Small intestine (tissue), 7 donors: ENCODE results near the gene ACTC1. TPM values are rescaled to one million over a fixed set of nuclear protein-coding genes. Genes with fewer than 3 reads are reported as not detected.

Source experiments
- DNase-seq, 2 donors: peaks; one replicate each; pipeline versions ENCODE4 v3.0.0 to v3.0.0-alpha.2; 2013
- FAIRE-seq: peaks from 2 replicates; lab custom pipeline; 2012; peaks lifted over from hg19 to GRCh38; lab: Jason Lieb, UNC
- H3K27ac ChIP-seq, 3 donors: one replicate each; pipeline ENCODE4 v1.5.1; 2013; ENCODE audit warnings: low read length in 2 of 3, mild to moderate bottlenecking in 2 of 3, control low read depth in 1 of 3, inconsistent platforms in 1 of 3, low read depth in 1 of 3, moderate library complexity in 1 of 3
- H3K27me3 ChIP-seq, 3 donors: one replicate each; pipeline ENCODE4 v1.6.1; 2013; ENCODE audit warnings: low read length in 3 of 3, inconsistent platforms in 1 of 3; ENCODE audit not compliant: control insufficient read depth in 3 of 3, insufficient read depth in 3 of 3
- H3K36me3 ChIP-seq, 3 donors: one replicate each; pipeline ENCODE4 v1.6.1; 2013; ENCODE audit warnings: low read length in 3 of 3, inconsistent platforms in 1 of 3, low read depth in 1 of 3, mild to moderate bottlenecking in 1 of 3, moderate library complexity in 1 of 3; ENCODE audit not compliant: control insufficient read depth in 3 of 3, insufficient read depth in 2 of 3
- H3K4me1 ChIP-seq, 3 donors: one replicate each; pipeline ENCODE4 v1.6.1; 2013; ENCODE audit warnings: low read length in 2 of 3, inconsistent platforms in 1 of 3, low read depth in 1 of 3, mild to moderate bottlenecking in 1 of 3, moderate library complexity in 1 of 3; ENCODE audit not compliant: control insufficient read depth in 3 of 3, insufficient read depth in 2 of 3
- H3K4me3 ChIP-seq, 3 donors: one replicate each; pipeline ENCODE4 v1.5.1; 2013; ENCODE audit warnings: low read length in 3 of 3, control low read depth in 1 of 3, inconsistent platforms in 1 of 3, low read depth in 1 of 3, mild to moderate bottlenecking in 1 of 3, moderate library complexity in 1 of 3
- H3K9me3 ChIP-seq, 2 donors: one replicate each; pipeline ENCODE4 v1.6.1; 2013; ENCODE audit warnings: low read depth in 1 of 2, low read length in 1 of 2; ENCODE audit not compliant: control insufficient read depth in 2 of 2, insufficient read depth in 1 of 2
- WGBS, 3 donors: extraction: QIAGEN DNeasy Blood & Tissue Kit; methylation state at CpG; one replicate each; pipeline ENCODE4 v1.1.7; 2013; 5-methylcytosine and 5-hydroxymethylcytosine counted together
- polyA plus RNA-seq, 4 donors: library from polyadenylated mRNA; stranded (reverse) in 3 of 4; unstranded in 1 of 4; fragments of 200-250 nt in 3 of 4; fragments of 120-200 nt in 1 of 4; gene quantifications; one replicate each; pipeline versions ENCODE4 v1.2.1 to v1.2.3, GENCODE V29; 2013
- donor health status: healthy with polysubstance abuse.
- donor health status: control.
- donor health status: control.
- donor health status: Bipolar disorder and iron deficiency.
- donor health status: healthy.

Gene ACTC1
- polyA plus RNA-seq, 4 donors: 0.27 to 35.1 (median 10.7) TPM

- peak in 1 of 2 donors; percentile 19 for DNase-seq
- Histone ChIP-seq H3K27me3 (no peaks in the 10 kb centered on the region), H3K9me3 (no peaks in the 10 kb centered on the region), H3K4me3 (no peak overlapping the region), H3K36me3 (no peaks in the 10 kb centered on the region), H3K27ac (no peak overlapping the region), H3K4me1 (no peaks in the 10 kb centered on the region)
- 32 to 71% (median 42%) methylated on average over 3 of the region's 3 CpGs for WGBS, 3 donors
- FAIRE-seq: no peak
Observed at GRCh38 chr15:34782901-34783300, 12.4 kb downstream of the ACTC1 start.

DNA sequence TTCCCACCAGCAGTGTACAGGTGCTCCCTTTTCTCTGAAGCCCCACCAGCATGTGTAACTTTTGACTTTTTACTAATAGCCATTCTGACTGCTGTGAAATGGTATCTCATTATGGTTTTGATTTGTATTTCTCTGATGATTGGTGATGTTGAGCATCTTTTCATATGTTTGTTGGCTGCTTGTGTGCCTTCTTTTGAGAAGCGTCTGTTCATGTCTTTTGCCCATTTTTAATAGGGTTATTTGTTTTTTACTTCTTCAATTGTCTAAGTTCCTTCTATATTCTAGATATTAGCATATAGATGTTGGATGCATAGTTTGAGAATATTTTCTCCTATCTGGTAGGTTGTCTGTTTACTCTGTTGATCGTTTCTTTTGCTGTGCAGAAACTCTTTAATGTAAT lies 14.6 kb downstream of the ACTC1 start:
- H3K4me1 ChIP-seq: no peaks in the 10 kb centered on the region
- FAIRE-seq: no peak
- H3K9me3 ChIP-seq: no peaks in the 10 kb centered on the region
- no peak for DNase-seq
- no peaks in the 10 kb centered on the region for H3K27me3 ChIP-seq
- H3K36me3 ChIP-seq: no peaks in the 10 kb centered on the region
- WGBS, 3 donors: 72 to 80% (median 80%) methylated on average over 2 of the region's 2 CpGs
- H3K27ac ChIP-seq: no peak overlapping the region
- no peak overlapping the region for H3K4me3 ChIP-seq

GRCh38 chr15:34776606-34777105 lies 18.7 kb downstream of the ACTC1 start:
- H3K9me3 ChIP-seq: no peaks in the 10 kb centered on the region
- no peaks in the 10 kb centered on the region for H3K4me1 ChIP-seq
- WGBS, 3 donors: 77 to 84% (median 81%) methylated on average over 2 of the region's 2 CpGs
- H3K36me3 ChIP-seq: no peaks in the 10 kb centered on the region
- FAIRE-seq: no peak
- no peak overlapping the region for H3K4me3 ChIP-seq
- peaks cover 0 to 4% (median 0%) of the 10 kb centered on the region in 3 donors for H3K27me3 ChIP-seq
- H3K27ac ChIP-seq: no peak overlapping the region
- no peak for DNase-seq

DNA sequence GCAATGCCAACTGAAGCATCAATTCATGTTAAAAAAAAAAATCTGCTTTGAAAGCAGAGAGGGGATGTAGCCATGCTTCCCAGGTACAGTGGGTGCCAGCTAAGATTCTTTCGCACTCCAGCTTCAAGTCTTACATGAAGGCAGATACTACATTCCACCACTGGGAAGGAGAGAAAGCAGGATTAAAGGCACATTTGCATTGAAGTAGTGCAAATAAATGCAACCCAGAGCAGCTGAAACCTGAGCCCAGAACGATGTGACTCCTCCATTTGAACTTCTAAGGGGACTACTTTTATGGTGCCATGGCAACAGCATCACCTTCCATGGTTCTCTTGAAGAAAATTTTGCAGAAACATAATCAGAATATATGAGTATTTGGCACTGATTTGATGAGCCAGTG lies 21.4 kb downstream of the ACTC1 start:
- Histone ChIP-seq H3K36me3 (no peaks in the 10 kb centered on the region), H3K4me1 (no peaks in the 10 kb centered on the region), H3K27me3 (peaks cover 0 to 7% (median 3%) of the 10 kb centered on the region in 3 donors), H3K9me3 (no peaks in the 10 kb centered on the region), H3K27ac (no peak overlapping the region), H3K4me3 (no peak overlapping the region)
- DNase-seq (no peak), FAIRE-seq (no peak)
- 33 to 36% (median 34%) methylated on average over 2 of the region's 2 CpGs for whole genome bisulfite sequencing, 3 donors

DNA sequence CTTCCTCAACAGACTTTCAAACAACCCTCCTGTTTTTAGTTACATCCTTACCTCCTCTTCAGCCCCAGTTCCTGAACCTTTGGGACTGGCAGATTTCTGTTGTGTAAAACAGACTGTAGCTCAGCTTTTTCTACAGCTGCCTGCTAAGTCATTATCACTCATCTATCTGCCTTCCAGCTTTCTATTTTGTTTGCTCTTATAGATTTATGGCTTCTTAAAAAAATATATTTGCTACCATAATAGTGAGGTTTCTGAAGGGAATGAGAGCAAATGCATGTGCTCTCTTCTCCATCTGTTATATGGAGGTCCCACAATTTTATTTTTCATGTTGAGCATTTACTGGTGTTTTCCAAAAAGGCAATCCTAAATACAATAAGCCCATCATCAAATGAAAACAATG lies 22.3 kb downstream of the ACTC1 start:
- DNase-seq (no peak), FAIRE-seq (no peak)
- H3K4me3 ChIP-seq: no peak overlapping the region
- no peaks in the 10 kb centered on the region for H3K9me3 ChIP-seq
- peaks cover 0 to 7% (median 3%) of the 10 kb centered on the region in 3 donors for H3K27me3 ChIP-seq
- H3K4me1 ChIP-seq: no peaks in the 10 kb centered on the region
- H3K27ac ChIP-seq: no peak overlapping the region
- no peaks in the 10 kb centered on the region for H3K36me3 ChIP-seq

DNA sequence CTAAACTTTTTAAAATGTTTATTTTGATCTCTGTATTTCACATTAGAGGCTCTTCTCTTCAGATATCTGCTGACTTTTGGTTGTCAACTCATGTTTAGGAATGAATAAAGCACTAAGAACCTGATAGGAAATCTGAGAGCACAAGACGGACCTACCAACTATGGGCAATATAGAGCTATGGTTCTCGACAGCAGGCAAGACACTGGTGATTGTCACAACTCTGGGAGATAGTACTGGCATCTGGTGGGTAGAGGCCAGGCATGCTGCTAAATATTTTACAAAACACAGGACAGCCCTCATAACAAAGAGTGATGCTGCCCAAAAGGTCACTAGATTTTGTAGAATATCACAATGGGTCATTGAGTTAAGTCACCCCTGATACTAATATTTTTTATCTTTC lies 23.0 kb downstream of the ACTC1 start:
- no peak for DNase-seq
- Histone ChIP-seq H3K27me3 (peaks cover 0 to 7% (median 3%) of the 10 kb centered on the region in 3 donors), H3K4me1 (no peaks in the 10 kb centered on the region), H3K9me3 (no peaks in the 10 kb centered on the region), H3K27ac (no peak overlapping the region), H3K4me3 (no peak overlapping the region), H3K36me3 (no peaks in the 10 kb centered on the region)
- 83 to 89% (median 86%) methylated on average over 2 of the region's 2 CpGs for WGBS, 3 donors
- FAIRE-seq: no peak

GRCh38 chr15:34769711-34770110 lies 25.6 kb downstream of the ACTC1 start:
- DNase-seq (no peak), FAIRE-seq (no peak)
- Histone ChIP-seq H3K27me3 (peaks cover 0 to 7% (median 3%) of the 10 kb centered on the region in 3 donors), H3K4me1 (no peaks in the 10 kb centered on the region), H3K36me3 (no peaks in the 10 kb centered on the region), H3K9me3 (no peaks in the 10 kb centered on the region), H3K27ac (no peak overlapping the region), H3K4me3 (no peak overlapping the region)
- WGBS, 3 donors: 82 to 91% (median 82%) methylated on average over 2 of the region's 2 CpGs

DNA sequence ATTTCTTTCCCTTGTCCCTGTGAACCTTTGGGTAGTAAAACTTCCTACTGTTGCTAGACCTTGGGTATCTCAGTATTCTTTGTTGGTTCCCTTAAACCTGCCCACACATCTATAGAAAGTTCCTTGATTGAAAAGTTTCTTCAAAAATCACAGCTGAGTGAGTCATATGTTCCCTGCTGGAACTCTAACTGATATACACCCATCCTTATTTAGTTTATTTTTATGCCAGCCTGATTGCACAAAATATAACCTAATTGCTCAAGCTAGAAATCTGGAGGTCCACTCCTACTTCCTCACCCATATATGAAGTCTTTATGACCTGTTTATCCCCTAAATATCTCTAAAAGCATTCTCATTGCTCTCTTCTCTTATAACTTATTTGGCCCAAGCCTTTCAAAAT lies 26.8 kb downstream of the ACTC1 start:
- DNase-seq (no peak), FAIRE-seq (no peak)
- Histone ChIP-seq H3K27me3 (peaks cover 0 to 3% (median 3%) of the 10 kb centered on the region in 3 donors), H3K4me1 (no peaks in the 10 kb centered on the region), H3K36me3 (no peaks in the 10 kb centered on the region), H3K27ac (no peak overlapping the region), H3K9me3 (no peaks in the 10 kb centered on the region), H3K4me3 (no peak overlapping the region)

GRCh38 chr15:34765741-34766140 lies 29.6 kb downstream of the ACTC1 start:
- DNase-seq: no peak
- no peak for FAIRE-seq
- 62 to 67% (median 64%) methylated on average over 5 of the region's 5 CpGs for WGBS, 3 donors
- Histone ChIP-seq H3K27me3 (peaks cover 0 to 3% (median 3%) of the 10 kb centered on the region in 3 donors), H3K9me3 (no peaks in the 10 kb centered on the region), H3K4me3 (no peak overlapping the region), H3K36me3 (no peaks in the 10 kb centered on the region), H3K27ac (no peak overlapping the region), H3K4me1 (no peaks in the 10 kb centered on the region)
